GM12801 (cell line): ENCODE data around the gene L3HYPDH.

ENCODE experiments used
- TF ChIP-seq, protein P1 (sequence below): IDR thresholded peaks from one replicate; pipeline ENCODE4 v1.5.1; 2011; ENCODE audit warnings: control low read depth; ENCODE audit not compliant: insufficient read length; ENCODE audit errors: extremely low read depth

The L3HYPDH gene

DNA sequence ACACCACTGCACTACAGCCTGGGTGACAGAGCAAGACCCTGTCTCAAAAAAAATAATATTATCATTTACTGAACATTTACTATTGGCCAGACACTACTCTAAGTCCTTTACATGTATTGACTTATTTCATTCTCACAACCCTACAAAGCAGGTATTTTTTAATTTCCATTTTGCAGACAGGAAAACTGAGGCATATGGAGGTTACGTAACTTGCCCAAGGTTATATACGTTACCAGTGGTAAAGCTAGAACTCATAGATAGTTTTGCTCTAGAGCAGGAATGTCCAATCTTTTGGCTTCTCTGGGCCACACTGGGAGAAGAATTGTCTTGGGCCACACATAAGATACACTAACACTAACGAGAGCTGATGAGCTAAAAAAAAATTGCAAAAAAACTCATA, 5.7 kb downstream of the L3HYPDH start:
- TF ChIP-seq, protein P1, sequence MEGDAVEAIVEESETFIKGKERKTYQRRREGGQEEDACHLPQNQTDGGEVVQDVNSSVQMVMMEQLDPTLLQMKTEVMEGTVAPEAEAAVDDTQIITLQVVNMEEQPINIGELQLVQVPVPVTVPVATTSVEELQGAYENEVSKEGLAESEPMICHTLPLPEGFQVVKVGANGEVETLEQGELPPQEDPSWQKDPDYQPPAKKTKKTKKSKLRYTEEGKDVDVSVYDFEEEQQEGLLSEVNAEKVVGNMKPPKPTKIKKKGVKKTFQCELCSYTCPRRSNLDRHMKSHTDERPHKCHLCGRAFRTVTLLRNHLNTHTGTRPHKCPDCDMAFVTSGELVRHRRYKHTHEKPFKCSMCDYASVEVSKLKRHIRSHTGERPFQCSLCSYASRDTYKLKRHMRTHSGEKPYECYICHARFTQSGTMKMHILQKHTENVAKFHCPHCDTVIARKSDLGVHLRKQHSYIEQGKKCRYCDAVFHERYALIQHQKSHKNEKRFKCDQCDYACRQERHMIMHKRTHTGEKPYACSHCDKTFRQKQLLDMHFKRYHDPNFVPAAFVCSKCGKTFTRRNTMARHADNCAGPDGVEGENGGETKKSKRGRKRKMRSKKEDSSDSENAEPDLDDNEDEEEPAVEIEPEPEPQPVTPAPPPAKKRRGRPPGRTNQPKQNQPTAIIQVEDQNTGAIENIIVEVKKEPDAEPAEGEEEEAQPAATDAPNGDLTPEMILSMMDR = no peak

DNA sequence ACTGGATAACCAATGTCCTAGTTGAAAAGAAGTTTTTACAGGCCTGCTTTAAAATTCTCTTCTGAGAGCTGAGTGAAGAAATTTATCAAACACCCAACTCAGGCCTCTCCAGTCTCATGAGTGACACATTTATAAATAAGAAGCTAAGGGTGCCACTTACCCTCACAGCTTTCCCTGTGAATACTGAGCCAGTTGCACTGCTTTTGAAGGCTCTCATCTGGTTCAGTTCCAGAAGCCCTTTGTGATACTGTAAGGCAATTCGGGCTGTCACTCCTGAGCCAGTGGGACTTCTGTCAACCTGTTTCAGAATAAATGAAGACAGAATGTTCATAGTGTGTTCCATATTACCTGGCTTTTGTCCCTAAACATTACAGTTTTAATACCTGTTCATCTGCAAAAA, 8.5 kb downstream of the L3HYPDH start:
- TF ChIP-seq, protein P1 = no peak

DNA sequence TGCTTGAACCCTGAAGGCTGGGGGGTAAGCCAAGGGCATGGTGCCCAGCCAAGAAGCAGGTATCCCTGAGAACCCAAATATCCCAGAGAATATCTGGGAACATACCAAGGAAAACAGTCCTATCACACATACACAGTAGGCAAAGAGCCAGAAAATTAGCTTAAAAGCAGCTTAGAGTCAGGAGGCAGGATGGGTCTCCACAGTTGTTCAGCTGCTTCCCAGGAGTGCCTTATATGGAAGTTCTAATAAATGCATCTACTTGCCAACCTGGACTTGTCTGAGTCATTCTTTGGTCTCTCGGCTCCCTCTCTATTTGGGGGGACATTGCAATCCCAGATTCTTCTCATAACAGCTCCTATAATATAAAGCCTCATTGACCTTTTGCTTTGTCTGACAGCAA, 10.0 kb downstream of the L3HYPDH start:
- TF ChIP-seq, protein P1 = no peak

DNA sequence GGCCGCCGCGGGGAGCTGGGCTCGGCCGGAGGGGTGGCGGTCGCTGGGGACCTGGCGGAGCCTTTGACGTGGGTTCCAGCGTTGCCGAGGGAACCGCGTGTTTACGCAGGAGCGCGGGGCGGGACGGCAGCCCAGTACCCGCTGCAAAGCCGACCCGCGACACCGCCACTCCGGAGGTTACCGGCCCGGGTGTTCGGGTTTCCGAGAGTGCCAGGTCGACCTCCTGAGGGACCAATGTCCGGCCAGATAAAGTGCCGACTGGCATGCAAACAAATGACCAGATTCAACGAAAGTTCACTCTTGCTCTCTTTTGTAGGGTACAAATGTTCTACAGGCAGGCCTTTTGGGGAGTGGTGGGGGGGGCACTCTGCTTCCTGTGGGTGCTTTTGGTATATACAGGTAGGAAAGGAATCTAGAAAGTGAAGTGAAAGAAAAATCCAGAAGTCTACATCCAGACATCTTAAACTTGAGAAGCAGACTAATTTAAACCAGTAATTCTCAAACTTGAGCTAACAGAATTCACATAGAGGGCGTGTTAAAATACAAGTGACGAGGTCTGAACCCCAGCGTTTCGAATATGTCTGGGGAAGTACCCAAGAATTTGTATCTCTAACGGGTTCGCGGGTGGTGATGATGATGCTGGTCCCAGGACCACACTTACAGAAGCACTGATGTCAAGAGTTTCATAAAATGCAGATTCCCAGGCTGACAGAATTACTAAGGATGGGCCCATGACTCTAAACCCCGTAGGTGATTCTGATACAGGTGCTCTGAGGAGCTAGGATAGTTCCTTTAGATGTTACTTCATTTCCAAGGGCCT, 18.7 kb downstream of the L3HYPDH start, which contains the start of gene GPR135:
TSS of gene GPR135 (minus strand) at position 65 of the 820 bp plus-strand sequence. CDS start 154 bp downstream, outside the sequence.
- TF ChIP-seq, protein P1 = no peak

DNA sequence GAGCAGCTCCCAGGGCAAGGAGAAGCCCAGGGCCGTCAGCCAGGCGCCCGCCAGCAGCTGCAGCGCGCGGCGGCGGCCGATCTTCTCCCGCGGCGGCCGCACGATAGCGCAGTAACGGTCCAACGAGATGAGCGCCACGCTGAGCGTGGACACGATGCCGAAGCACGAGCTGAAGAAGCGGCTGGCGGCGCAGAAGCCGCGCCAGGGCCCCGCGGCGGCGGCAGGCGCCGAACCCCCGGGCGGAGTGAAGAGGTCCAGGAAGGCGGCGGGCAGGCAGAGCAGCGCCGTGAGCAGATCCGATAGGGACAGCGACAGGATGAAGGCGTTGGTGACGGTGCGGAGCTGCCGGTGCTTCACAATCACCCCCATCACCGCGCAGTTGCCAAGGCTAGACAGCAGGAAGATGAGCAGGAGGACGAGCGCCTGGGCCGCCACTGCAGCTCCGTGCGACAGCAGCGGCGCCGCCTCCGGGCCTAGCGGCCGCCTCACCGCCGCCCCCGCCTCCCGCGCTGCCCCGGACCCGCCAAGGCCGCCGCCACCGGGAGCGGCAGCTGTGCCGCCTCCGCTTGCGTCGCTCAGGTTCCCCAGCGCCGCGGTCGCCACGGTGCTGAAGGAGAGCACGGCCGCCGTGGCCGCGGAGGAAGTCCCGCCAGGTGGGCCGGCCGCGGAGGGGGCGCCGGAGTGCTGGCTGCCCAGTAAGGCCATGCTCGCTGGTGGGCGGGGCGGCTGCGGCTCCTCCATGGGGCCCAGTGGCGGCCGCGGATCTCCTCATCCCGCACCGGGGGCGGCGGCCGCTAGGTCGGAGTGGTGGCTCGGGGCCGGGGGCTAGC, 19.5 kb downstream of the L3HYPDH start:
- TF ChIP-seq, protein P1 = no peak

DNA sequence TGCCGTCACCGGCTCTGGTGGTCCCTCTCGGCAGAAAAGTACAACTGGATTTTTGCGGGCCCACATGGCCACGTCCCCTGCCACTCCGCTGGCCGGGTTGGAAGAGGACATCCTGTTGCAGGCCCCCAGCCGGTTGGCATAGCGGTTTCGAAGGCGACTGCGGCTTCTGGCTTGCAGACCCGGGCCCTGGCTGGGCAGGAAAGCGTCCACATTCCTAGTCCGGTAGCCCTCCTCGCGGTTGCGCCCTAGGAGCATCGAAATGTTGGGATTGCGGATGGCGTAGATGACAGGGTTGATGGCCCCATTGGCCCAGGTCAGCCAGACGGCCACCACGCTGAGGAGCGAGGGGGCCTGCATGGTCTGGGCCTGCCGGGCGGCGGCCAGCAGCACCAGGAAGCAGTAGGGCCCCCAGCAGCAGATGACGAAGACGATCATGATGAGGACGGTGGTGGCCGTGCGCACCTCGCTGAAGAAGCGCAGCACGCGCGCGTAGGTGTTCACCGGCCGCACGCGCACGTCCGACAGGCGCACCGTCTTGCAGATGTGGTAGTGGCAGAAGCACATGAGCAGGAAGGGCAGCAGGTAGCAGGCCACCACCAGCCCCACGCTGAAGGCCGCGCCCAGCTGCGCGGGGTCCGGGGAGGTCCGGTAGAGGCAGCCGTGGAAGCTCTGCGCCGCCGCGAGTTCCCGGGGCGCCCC, 20.3 kb downstream of the L3HYPDH start:
- TF ChIP-seq, protein P1 = no peak

DNA sequence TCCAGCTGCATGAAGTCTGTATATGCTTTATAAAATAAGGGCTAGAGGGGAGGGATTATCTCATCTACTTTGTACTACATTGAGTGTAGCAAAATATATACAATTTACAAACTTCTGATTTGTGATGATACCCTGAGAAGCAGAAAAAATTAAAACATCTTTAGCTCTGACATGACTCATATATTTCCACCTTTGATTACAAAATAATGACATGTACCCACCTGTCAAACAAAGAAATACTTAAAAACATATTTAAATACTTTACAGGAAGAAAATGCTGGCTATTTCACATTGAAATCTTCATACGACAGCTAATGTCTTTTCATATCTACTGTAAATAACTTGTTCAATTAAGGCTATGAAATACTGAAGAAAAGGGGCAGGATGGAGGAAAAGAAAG, 22.3 kb downstream of the L3HYPDH start:
- TF ChIP-seq, protein P1 = no peak
